RPMI8226 (cell line): Measurements from ENCODE around the gene PRSS1.
"Not testable (repeated sequence)": the region's sequence is repeated elsewhere in the genome, so short reads cannot be mapped to it uniquely, and the experiment has no call there.

ENCODE experiments used
- DNase-seq: peaks from one replicate; pipeline ENCODE4 v3.0.0-alpha.2; 2015

The PRSS1 gene

GRCh38 chr7:142748410-142748809, 862 bp upstream of the PRSS1 start:
- DNase-seq = peak; percentile 36

GRCh38 chr7:142750321-142750938, 1.2 kb downstream of the PRSS1 start:
- no peak for DNase-seq

- DNase-seq = not testable (repeated sequence)
Observed at GRCh38 chr7:142751526-142752175, 2.4 kb downstream of the PRSS1 start.

GRCh38 chr7:142752376-142753225, 3.3 kb downstream of the PRSS1 start:
- DNase-seq = no peak

- DNase-seq = no peak
Observed at GRCh38 chr7:142753366-142753765, 4.1 kb downstream of the PRSS1 start.

GRCh38 chr7:142753925-142754491, 4.7 kb downstream of the PRSS1 start:
- not testable (repeated sequence) for DNase-seq

- DNase-seq = no peak
Observed at GRCh38 chr7:142754681-142755575, 5.7 kb downstream of the PRSS1 start.

GRCh38 chr7:142758312-142758711, 9.0 kb downstream of the PRSS1 start:
- DNase-seq = not testable (repeated sequence)

GRCh38 chr7:142759433-142759832, 10.2 kb downstream of the PRSS1 start:
- DNase-seq = no peak

- no peak for DNase-seq
Observed at GRCh38 chr7:142760071-142760642, 10.9 kb downstream of the PRSS1 start.

- not testable (repeated sequence) for DNase-seq
Observed at GRCh38 chr7:142761606-142762005, 12.3 kb downstream of the PRSS1 start.

- no peak for DNase-seq
Observed at GRCh38 chr7:142762104-142762503, 12.8 kb downstream of the PRSS1 start.

- no peak for DNase-seq
Observed at GRCh38 chr7:142767451-142767850, 18.2 kb downstream of the PRSS1 start.

- no peak for DNase-seq
Observed at GRCh38 chr7:142767861-142768260, 18.6 kb downstream of the PRSS1 start.

GRCh38 chr7:142768885-142769284, 19.6 kb downstream of the PRSS1 start:
- DNase-seq = not testable (repeated sequence)

- peak; percentile 77 for DNase-seq
Observed at GRCh38 chr7:142770661-142771352, 21.5 kb downstream of the PRSS1 start, which contains the start of gene PRSS2. PRSS2 (plus strand) TSS chr7:142770970; CDS start chr7:142770983, 13 bp downstream.

GRCh38 chr7:142771353-142771723, 22.1 kb downstream of the PRSS1 start:
- peak; percentile 96 for DNase-seq

- DNase-seq = peak; percentile 36
Observed at GRCh38 chr7:142772051-142772450, 22.8 kb downstream of the PRSS1 start.

- no peak for DNase-seq
Observed at GRCh38 chr7:142772673-142773072, 23.4 kb downstream of the PRSS1 start.

GRCh38 chr7:142773230-142773629, 24.0 kb downstream of the PRSS1 start:
- DNase-seq = no peak
